Tibial nerve (tissue), 4 donors: ENCODE data around the gene CD55. TPM values are rescaled to one million over a fixed set of nuclear protein-coding genes. Genes with fewer than 3 reads are reported as not detected.

ENCODE experiments used
- DNase-seq, 2 donors: peaks; one replicate each; pipeline ENCODE4 v3.0.0-alpha.2; 2019; ENCODE audit warnings: low spot score in 2 of 2
- H3K27ac ChIP-seq, 4 donors: fragments of 200-600 bp; sonication (generic) in 3 of 4; one replicate each; pipeline ENCODE4 v1.5.1; 2017 to 2019; ENCODE audit warnings: mild to moderate bottlenecking in 1 of 4
- H3K27me3 ChIP-seq, 2 donors: fragments of 200-600 bp; sonication (generic) in 1 of 2; one replicate each; pipeline versions ENCODE4 v1.5.1 to v1.6.0; 2017 to 2019
- H3K36me3 ChIP-seq, 3 donors: fragments of 200-600 bp; sonication (generic); one replicate each; pipeline ENCODE4 v1.5.1; 2018 to 2019
- H3K4me1 ChIP-seq, 4 donors: fragments of 200-600 bp; sonication (generic) in 3 of 4; one replicate each; pipeline ENCODE4 v1.5.1; 2017 to 2019
- H3K4me3 ChIP-seq, 4 donors: fragments of 200-600 bp; sonication (generic) in 3 of 4; one replicate each; pipeline ENCODE4 v1.5.1; 2017 to 2019; ENCODE audit warnings: mild to moderate bottlenecking in 1 of 4, moderate library complexity in 1 of 4
- H3K9me3 ChIP-seq, 4 donors: fragments of 200-600 bp; sonication (generic) in 3 of 4; one replicate each; pipeline ENCODE4 v1.5.1; 2017 to 2019
- CTCF ChIP-seq, 5 experiments: fragments of 200-600 bp in 3 of 5; fragments of 450-650 bp in 2 of 5; sonication (generic) in 3 of 5; IDR thresholded peaks; one replicate each; pipeline ENCODE4 v1.5.1; 2016 to 2019; ENCODE audit warnings: antibody characterized with exemption in 5 of 5, mild to moderate bottlenecking in 3 of 5, moderate library complexity in 2 of 5
- EP300 ChIP-seq, 2 donors: sonication (generic); formaldehyde crosslinking; IDR thresholded peaks; one replicate each; pipeline ENCODE4 v1.6.1; 2017; ENCODE audit warnings: antibody characterized with exemption in 2 of 2, mild to moderate bottlenecking in 1 of 2
- POLR2A ChIP-seq, 2 donors: fragments of 450-650 bp; IDR thresholded peaks; one replicate each; pipeline ENCODE4 v1.6.1; 2017; ENCODE audit warnings: antibody characterized with exemption in 2 of 2, mild to moderate bottlenecking in 2 of 2, moderate library complexity in 2 of 2
- WGBS, 2 donors: methylation state at CpG; one replicate each; pipeline ENCODE4 v1.1.5; 2018; 5-methylcytosine and 5-hydroxymethylcytosine counted together
- total RNA-seq, 4 donors: library from RNA; depleted of rRNA; stranded (reverse); fragments of >200 nt; gene quantifications; one replicate each; pipeline ENCODE4 v1.1.0, GENCODE V29; 2016

Gene CD55
- total RNA-seq, 4 donors from 2014 or later, result 60.8 to 94.2 (median 89.6) TPM

GRCh38 chr1:207333620-207334019 is 12.1 kb downstream of the CD55 start:
- peaks cover 0 to 15% (median 0%) of the 10 kb centered on the region in 4 donors for H3K9me3 ChIP-seq
- no peak for TF ChIP-seq POLR2A (IDR thresholded peaks at IDR 0.05)
- no peak for DNase-seq
- H3K4me1 ChIP-seq, result peaks cover 0 to 3% (median 0%) of the 10 kb centered on the region in 4 donors
- WGBS, 2 donors, result 89 to 91% methylated on average over 1 of the region's 1 CpG
- no peak overlapping the region for H3K4me3 ChIP-seq
- peaks cover 0 to 86% (median 0%) of the 10 kb centered on the region in 3 donors for H3K36me3 ChIP-seq
- H3K27me3 ChIP-seq, result no peaks in the 10 kb centered on the region
- H3K27ac ChIP-seq, result no peak overlapping the region

GRCh38 chr1:207334337-207334736 is 12.9 kb downstream of the CD55 start:
- no peak for DNase-seq
- no peak overlapping the region for H3K27ac ChIP-seq
- peaks cover 0 to 15% (median 0%) of the 10 kb centered on the region in 4 donors for H3K9me3 ChIP-seq
- no peak for TF ChIP-seq CTCF (IDR thresholded peaks at IDR 0.05)
- no peak for TF ChIP-seq POLR2A (IDR thresholded peaks at IDR 0.05)
- no peak for TF ChIP-seq EP300 (IDR thresholded peaks at IDR 0.05)
- no peak overlapping the region for H3K4me3 ChIP-seq
- H3K27me3 ChIP-seq, result no peaks in the 10 kb centered on the region
- WGBS, 2 donors, result 98 to 100% methylated on average over 1 of the region's 1 CpG
- H3K36me3 ChIP-seq, result peaks cover 0 to 81% (median 0%) of the 10 kb centered on the region in 3 donors
- H3K4me1 ChIP-seq, result peaks cover 0 to 3% (median 0%) of the 10 kb centered on the region in 4 donors

- TF ChIP-seq EP300 (IDR thresholded peaks at IDR 0.05), result no peak
- TF ChIP-seq CTCF (IDR thresholded peaks at IDR 0.05), result no peak
- peaks cover 0 to 3% (median 0%) of the 10 kb centered on the region in 4 donors for H3K4me1 ChIP-seq
- peaks cover 0 to 15% (median 0%) of the 10 kb centered on the region in 4 donors for H3K9me3 ChIP-seq
- no peak for DNase-seq
- 94 to 95% methylated on average over 3 of the region's 3 CpGs for WGBS, 2 donors
- H3K36me3 ChIP-seq, result peaks cover 0 to 82% (median 0%) of the 10 kb centered on the region in 3 donors
- no peak overlapping the region for H3K4me3 ChIP-seq
- no peaks in the 10 kb centered on the region for H3K27me3 ChIP-seq
- peak overlapping the region in 1 of 4 donors; percentile 5 for H3K27ac ChIP-seq
These were observed 13.7 kb downstream of the CD55 start for GRCh38 chr1:207335138-207335537.

- Histone ChIP-seq H3K4me3 (no peak overlapping the region), H3K27ac (peak overlapping the region in 3 of 4 donors; percentile 5 to 21 (median 7)), H3K9me3 (peaks cover 0 to 15% (median 0%) of the 10 kb centered on the region in 4 donors), H3K36me3 (peaks cover 0 to 88% (median 0%) of the 10 kb centered on the region in 3 donors), H3K4me1 (peaks cover 0 to 3% (median 0%) of the 10 kb centered on the region in 4 donors), H3K27me3 (no peaks in the 10 kb centered on the region)
- DNase-seq, result peak in 1 of 2 donors; percentile 50
- TF ChIP-seq EP300 (IDR thresholded peaks at IDR 0.05) (peak in 1 of 2 donors; percentile 79), POLR2A (IDR thresholded peaks at IDR 0.05) (no peak)
- 75% methylated on average over 6 of the region's 6 CpGs for WGBS, 2 donors
These were observed 14.4 kb downstream of the CD55 start for GRCh38 chr1:207335695-207336363.

GRCh38 chr1:207336559-207337467 is 15.3 kb downstream of the CD55 start:
- WGBS, 2 donors, result 64 to 75% methylated on average over 3 of the region's 3 CpGs
- H3K4me1 ChIP-seq, result peaks cover 0 to 3% (median 0%) of the 10 kb centered on the region in 4 donors
- H3K27me3 ChIP-seq, result no peaks in the 10 kb centered on the region
- peak overlapping the region in 1 of 4 donors; percentile 5 for H3K27ac ChIP-seq
- DNase-seq, result no peak
- H3K9me3 ChIP-seq, result peaks cover 0 to 15% (median 0%) of the 10 kb centered on the region in 4 donors
- no peak overlapping the region for H3K4me3 ChIP-seq
- H3K36me3 ChIP-seq, result peaks cover 0 to 89% (median 0%) of the 10 kb centered on the region in 3 donors
- no peak for TF ChIP-seq POLR2A (IDR thresholded peaks at IDR 0.05)
- no peak for TF ChIP-seq EP300 (IDR thresholded peaks at IDR 0.05)
- TF ChIP-seq CTCF (IDR thresholded peaks at IDR 0.05), result no peak
